Measurements from ENCODE around the gene VLDLR.

DNA sequence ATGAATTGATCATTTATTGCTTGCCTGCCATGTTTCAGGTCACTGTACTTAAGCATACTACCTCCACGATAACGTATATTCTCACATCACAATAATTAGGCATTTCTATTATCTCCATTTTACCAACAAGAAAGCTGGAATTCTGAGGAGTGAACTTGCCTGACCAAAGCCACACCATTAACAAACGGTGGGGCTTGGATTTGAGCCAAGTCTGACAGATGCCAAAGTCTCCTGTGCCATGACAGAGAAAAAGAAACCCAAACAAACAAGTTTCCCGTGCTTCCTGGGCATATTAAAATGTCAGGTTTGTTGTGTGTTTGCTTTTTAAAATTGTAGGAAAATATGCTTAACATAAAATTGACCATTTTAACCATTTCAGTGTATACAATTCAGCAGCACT lies 54.9 kb downstream of the VLDLR start:
- TF ChIP-seq CREM (IDR thresholded peaks at IDR 0.05) (no peak), CREM (CRISPR knock-in tag; IDR thresholded peaks at IDR 0.05) (no peak), POLR2A (IDR thresholded peaks at IDR 0.05; ENCODE audit: insufficient read depth in 1 of 2, low read depth in 2 of 2, low read length in 2 of 2) (no peak), ZNF589 (CRISPR knock-in tag; conservative IDR thresholded peaks at IDR 0.05) (no peak), EP300 (IDR thresholded peaks at IDR 0.05; ENCODE audit: low read depth in 2 of 2, low read length in 2 of 2) (no peak), EP300 (CRISPR knock-in tag; IDR thresholded peaks at IDR 0.05; ENCODE audit: borderline replicate concordance) (no peak), MEIS2 (CRISPR knock-in tag; IDR thresholded peaks at IDR 0.05) (no peak), ZNF597 (CRISPR knock-in tag; IDR thresholded peaks at IDR 0.05) (no peak), TAF1 (CRISPR knock-in tag; IDR thresholded peaks at IDR 0.05) (no peak), ZBTB8A (CRISPR knock-in tag; IDR thresholded peaks at IDR 0.05; ENCODE audit: borderline replicate concordance, low read depth) (no peak), ATF1 (CRISPR knock-in tag; IDR thresholded peaks at IDR 0.05) (no peak), FOXA3 (CRISPR knock-in tag; IDR thresholded peaks at IDR 0.05) (no peak), BRF2 (CRISPR knock-in tag; IDR thresholded peaks at IDR 0.05) (no peak), ZNF713 (CRISPR knock-in tag; IDR thresholded peaks at IDR 0.05) (no peak), MLX (CRISPR knock-in tag; IDR thresholded peaks at IDR 0.05) (no peak)
- TF ChIP-seq, protein P1, sequence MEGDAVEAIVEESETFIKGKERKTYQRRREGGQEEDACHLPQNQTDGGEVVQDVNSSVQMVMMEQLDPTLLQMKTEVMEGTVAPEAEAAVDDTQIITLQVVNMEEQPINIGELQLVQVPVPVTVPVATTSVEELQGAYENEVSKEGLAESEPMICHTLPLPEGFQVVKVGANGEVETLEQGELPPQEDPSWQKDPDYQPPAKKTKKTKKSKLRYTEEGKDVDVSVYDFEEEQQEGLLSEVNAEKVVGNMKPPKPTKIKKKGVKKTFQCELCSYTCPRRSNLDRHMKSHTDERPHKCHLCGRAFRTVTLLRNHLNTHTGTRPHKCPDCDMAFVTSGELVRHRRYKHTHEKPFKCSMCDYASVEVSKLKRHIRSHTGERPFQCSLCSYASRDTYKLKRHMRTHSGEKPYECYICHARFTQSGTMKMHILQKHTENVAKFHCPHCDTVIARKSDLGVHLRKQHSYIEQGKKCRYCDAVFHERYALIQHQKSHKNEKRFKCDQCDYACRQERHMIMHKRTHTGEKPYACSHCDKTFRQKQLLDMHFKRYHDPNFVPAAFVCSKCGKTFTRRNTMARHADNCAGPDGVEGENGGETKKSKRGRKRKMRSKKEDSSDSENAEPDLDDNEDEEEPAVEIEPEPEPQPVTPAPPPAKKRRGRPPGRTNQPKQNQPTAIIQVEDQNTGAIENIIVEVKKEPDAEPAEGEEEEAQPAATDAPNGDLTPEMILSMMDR (CRISPR knock-in tag; IDR thresholded peaks at IDR 0.05) = no peak
